Measurements from ENCODE around the gene DCAF7. TPM values are rescaled to one million over a fixed set of nuclear protein-coding genes. Genes with fewer than 3 reads are reported as not detected.

Gene DCAF7
- total RNA-seq, 1 donor from 2014 or later: 121 TPM

DNA sequence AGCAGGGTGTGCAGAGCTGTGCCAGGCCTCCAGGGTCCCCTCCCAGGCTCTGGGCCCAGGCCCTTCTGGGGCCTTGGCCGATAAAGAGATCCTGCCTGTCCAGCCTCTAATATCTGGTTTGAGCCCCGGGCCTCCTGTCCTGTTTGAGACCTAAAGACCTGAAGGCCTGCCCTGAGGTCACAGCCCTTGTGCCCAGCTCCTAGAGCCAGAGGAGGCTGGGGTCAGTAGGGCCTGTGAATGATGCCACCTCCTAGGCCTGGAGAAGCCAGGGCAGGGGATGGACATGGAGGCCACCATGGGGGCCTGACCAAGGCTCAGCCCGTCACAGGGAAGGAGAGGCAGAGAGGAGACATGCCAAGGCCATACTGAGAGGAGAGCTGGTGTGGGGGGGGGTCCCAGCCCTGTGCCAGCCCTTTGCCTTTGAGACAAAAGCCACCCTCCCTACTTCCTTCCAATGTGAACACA is 19.7 kb upstream of the DCAF7 start:
- intact Hi-C loops (cut with micrococcal nuclease): no loop called here
- Mint-ChIP-seq H3K36me3 (ENCODE audit: low read depth) (no peaks in the 10 kb centered on the region), H3K4me1 (ENCODE audit: low read depth) (no peaks in the 10 kb centered on the region), H3K4me3 (no peak overlapping the region), H3K9me3 (no peaks in the 10 kb centered on the region), H3K27me3 (ENCODE audit: insufficient read depth) (peaks cover 1% of the 10 kb centered on the region), H3K27ac (no peak overlapping the region)
- DNase-seq (ENCODE audit: low spot score): no peak

DNA sequence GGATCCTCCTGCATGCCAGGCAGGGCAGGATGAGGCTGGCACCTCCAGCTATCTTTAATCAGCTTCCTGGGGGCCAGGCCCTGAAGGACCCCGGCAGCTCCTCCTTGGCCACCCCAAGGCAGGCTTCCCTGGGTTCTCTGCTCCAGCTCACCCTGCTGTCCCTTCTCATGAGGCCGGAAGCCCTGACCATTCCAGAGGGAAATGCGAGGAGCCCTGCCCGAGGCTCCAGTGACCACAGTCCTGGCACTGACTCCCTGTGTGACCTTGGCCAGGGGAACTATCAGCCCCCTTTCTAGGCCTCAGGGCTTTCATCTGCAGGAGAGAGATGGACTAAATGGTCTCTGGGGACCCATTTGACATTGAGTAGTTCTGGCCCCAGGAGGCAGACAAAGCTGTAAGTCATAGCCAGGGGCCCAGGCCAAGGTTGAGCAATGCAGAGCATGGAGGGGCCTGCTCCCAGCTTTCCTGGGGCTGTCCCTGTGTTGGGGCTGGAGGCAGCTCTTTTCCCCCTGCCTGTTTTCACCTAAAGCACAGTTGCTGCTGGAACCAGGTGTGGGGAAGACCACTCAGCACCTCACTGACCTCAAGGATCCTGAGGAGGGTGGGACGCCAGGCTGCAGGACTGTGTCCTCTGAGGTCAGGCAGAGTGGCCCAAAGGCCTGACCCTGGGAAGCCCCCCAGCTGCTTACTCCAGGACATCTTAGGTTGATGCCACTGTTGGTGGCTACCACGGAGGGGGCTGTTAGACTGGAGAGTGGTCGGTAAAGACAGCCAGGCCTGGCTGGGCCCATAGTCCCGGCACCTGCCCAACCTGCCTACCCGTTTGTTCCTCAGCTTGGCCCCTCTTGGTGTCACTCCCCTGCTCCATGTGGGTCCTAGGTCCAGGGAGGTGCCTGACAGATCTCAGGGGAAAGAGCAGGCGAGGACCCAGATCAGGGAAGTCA is 19.0 kb upstream of the DCAF7 start:
- no peak overlapping the region for H3K4me3 Mint-ChIP-seq
- H3K27me3 Mint-ChIP-seq (ENCODE audit: insufficient read depth): peaks cover 2% of the 10 kb centered on the region
- H3K9me3 Mint-ChIP-seq: no peaks in the 10 kb centered on the region
- H3K4me1 Mint-ChIP-seq (ENCODE audit: low read depth): no peaks in the 10 kb centered on the region
- no peak for DNase-seq (ENCODE audit: low spot score)
- H3K36me3 Mint-ChIP-seq (ENCODE audit: low read depth): no peaks in the 10 kb centered on the region
- intact Hi-C loops (cut with micrococcal nuclease): no loop called here
- no peak overlapping the region for H3K27ac Mint-ChIP-seq

DNA sequence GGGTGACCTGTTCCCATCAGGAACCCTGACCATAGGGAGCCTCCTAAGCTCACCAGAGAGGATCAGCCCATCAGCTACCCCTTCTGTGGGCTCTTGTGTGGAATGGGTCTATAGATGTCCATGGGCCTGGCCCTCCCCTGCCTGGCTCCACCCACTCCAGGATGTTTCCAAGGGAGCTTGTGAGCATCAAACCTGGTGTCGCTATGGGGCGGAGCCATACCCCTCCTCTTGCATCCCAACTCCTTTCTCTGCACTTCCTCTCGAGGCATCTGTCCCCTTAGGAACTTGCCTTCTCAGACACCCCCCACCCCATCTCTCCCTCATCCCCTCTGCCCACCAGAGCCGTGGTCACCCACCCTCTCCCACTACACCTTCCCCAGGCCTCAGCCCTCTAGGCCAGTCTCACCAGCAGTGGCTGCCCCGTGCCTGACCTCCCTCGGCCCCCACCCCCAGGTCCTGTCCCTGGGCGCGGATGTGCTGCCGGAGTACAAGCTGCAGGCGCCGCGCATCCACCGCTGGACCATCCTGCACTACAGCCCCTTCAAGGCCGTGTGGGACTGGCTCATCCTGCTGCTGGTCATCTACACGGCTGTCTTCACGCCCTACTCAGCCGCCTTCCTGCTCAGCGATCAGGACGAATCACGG is 16.7 kb upstream of the DCAF7 start:
- H3K27ac Mint-ChIP-seq: no peak overlapping the region
- H3K9me3 Mint-ChIP-seq: no peaks in the 10 kb centered on the region
- no peaks in the 10 kb centered on the region for H3K4me1 Mint-ChIP-seq (ENCODE audit: low read depth)
- H3K27me3 Mint-ChIP-seq (ENCODE audit: insufficient read depth): peaks cover 14% of the 10 kb centered on the region
- H3K36me3 Mint-ChIP-seq (ENCODE audit: low read depth): no peaks in the 10 kb centered on the region
- no peak overlapping the region for H3K4me3 Mint-ChIP-seq
- intact Hi-C loops (cut with micrococcal nuclease): no loop called here
- DNase-seq (ENCODE audit: low spot score): no peak

DNA sequence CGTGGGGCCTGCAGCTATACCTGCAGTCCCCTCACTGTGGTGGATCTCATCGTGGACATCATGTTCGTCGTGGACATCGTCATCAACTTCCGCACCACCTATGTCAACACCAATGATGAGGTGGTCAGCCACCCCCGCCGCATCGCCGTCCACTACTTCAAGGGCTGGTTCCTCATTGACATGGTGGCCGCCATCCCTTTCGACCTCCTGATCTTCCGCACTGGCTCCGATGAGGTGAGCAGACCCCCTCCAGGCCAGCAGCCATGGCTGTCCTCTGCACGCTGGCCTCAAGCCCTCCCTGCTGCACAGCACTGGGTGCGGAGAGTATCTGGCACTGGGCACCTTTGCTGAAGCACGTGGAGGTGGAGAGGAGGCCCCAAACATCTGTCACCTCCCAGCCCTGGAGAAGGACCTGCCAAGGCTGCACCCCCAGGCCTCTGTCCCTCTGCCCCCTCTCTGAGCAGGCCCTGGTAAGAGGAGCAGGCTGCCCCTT is 16.2 kb upstream of the DCAF7 start:
- Mint-ChIP-seq H3K9me3 (no peaks in the 10 kb centered on the region), H3K27me3 (ENCODE audit: insufficient read depth) (peaks cover 17% of the 10 kb centered on the region), H3K36me3 (ENCODE audit: low read depth) (no peaks in the 10 kb centered on the region), H3K4me1 (ENCODE audit: low read depth) (no peaks in the 10 kb centered on the region), H3K27ac (no peak overlapping the region), H3K4me3 (no peak overlapping the region)
- DNase-seq (ENCODE audit: low spot score): no peak
- intact Hi-C loops (cut with micrococcal nuclease): no loop called here

DNA sequence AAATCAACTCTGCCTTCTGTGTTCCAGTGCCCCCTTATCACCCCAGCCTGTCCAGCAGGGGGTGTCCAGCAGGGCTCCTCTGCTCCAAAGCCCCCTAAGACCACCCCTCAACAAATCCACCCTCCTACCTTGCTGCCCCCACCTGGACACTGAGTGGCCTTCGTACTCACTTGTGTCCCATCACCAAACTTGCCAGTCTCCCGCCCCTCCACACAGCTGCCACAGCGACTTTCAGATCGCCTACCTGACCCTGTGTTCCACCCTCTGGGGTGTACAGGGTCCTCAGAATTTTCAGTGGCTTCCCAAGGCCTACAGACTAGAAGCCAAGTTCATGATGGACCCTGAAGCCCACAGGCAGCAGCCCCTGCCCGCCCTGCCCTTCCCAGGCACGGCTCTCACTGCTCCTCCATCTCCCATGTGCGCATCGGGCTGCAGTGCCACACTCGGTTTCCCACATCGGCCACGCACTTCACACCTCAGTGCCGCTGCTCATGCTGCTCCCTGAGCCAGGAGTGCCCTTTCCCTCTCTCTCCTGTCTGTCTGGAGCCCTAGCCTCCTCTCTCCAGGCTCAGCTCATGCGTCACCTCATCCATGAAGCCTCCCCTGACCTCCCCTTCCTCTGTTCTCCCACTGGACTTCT is 15.3 kb upstream of the DCAF7 start:
- no peak overlapping the region for H3K27ac Mint-ChIP-seq
- DNase-seq (ENCODE audit: low spot score): no peak
- intact Hi-C loops (cut with micrococcal nuclease): no loop called here
- H3K4me3 Mint-ChIP-seq: no peak overlapping the region
- H3K4me1 Mint-ChIP-seq (ENCODE audit: low read depth): no peaks in the 10 kb centered on the region
- H3K36me3 Mint-ChIP-seq (ENCODE audit: low read depth): no peaks in the 10 kb centered on the region
- H3K9me3 Mint-ChIP-seq: no peaks in the 10 kb centered on the region
- H3K27me3 Mint-ChIP-seq (ENCODE audit: insufficient read depth): peaks cover 25% of the 10 kb centered on the region

DNA sequence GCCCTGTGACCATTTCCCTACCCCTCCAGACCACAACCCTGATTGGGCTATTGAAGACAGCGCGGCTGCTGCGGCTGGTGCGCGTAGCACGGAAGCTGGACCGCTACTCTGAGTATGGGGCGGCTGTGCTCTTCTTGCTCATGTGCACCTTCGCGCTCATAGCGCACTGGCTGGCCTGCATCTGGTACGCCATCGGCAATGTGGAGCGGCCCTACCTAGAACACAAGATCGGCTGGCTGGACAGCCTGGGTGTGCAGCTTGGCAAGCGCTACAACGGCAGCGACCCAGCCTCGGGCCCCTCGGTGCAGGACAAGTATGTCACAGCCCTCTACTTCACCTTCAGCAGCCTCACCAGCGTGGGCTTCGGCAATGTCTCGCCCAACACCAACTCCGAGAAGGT is 14.6 kb upstream of the DCAF7 start:
- Mint-ChIP-seq H3K36me3 (ENCODE audit: low read depth) (no peaks in the 10 kb centered on the region), H3K4me1 (ENCODE audit: low read depth) (no peaks in the 10 kb centered on the region), H3K4me3 (no peak overlapping the region), H3K27me3 (ENCODE audit: insufficient read depth) (peaks cover 25% of the 10 kb centered on the region), H3K27ac (no peak overlapping the region), H3K9me3 (no peaks in the 10 kb centered on the region)
- DNase-seq (ENCODE audit: low spot score): no peak
- intact Hi-C loops (cut with micrococcal nuclease): no loop called here

DNA sequence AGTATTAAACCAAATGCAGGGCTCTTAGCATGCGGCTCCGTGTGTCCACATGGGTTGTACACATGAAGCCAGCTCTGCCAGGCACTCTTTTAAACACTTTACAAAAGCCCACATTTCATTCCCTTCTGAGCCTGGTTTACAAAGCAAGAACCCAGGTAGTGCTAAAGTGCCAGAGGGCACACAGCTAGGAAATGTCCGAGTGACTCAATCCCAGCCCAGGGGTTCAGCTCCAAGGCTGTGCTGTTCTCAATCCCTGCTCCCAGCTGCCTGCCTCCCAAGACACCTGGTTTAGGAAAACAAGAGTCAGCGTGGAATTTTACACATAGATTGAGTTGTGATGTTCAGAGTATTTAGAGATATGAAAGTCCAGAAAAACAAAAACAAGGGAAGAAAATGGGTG is 13.3 kb upstream of the DCAF7 start:
- Mint-ChIP-seq H3K27ac (no peak overlapping the region), H3K4me1 (ENCODE audit: low read depth) (no peaks in the 10 kb centered on the region), H3K9me3 (no peaks in the 10 kb centered on the region), H3K36me3 (ENCODE audit: low read depth) (no peaks in the 10 kb centered on the region), H3K27me3 (ENCODE audit: insufficient read depth) (peaks cover 25% of the 10 kb centered on the region), H3K4me3 (no peak overlapping the region)
- intact Hi-C loops (cut with micrococcal nuclease): no loop called here
- no peak for DNase-seq (ENCODE audit: low spot score)

DNA sequence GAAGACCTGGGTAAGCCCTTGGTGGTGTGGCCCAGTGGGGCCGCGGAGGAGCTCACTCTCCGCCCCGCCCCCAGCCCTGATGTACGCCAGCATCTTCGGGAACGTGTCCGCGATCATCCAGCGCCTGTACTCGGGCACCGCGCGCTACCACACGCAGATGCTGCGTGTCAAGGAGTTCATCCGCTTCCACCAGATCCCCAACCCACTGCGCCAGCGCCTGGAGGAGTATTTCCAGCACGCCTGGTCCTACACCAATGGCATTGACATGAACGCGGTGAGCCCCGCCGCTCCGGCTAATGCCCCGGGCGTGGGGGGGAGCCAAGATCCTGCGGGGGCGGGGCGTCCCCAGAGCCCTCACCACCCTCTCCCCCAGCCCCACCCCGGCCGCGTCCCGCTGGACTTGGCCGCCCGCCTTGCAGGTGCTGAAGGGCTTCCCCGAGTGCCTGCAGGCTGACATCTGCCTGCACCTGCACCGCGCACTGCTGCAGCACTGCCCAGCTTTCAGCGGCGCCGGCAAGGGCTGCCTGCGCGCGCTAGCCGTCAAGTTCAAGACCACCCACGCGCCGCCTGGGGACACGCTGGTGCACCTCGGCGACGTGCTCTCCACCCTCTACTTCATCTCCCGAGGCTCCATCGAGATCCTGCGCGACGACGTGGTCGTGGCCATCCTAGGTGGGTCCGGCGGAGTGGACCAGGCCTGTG is 12.1 kb upstream of the DCAF7 start:
- intact Hi-C loops (cut with micrococcal nuclease): no loop called here
- no peaks in the 10 kb centered on the region for H3K9me3 Mint-ChIP-seq
- peaks cover 25% of the 10 kb centered on the region for H3K27me3 Mint-ChIP-seq (ENCODE audit: insufficient read depth)
- no peak overlapping the region for H3K4me3 Mint-ChIP-seq
- no peaks in the 10 kb centered on the region for H3K36me3 Mint-ChIP-seq (ENCODE audit: low read depth)
- H3K27ac Mint-ChIP-seq: no peak overlapping the region
- H3K4me1 Mint-ChIP-seq (ENCODE audit: low read depth): no peaks in the 10 kb centered on the region
- DNase-seq (ENCODE audit: low spot score): no peak

DNA sequence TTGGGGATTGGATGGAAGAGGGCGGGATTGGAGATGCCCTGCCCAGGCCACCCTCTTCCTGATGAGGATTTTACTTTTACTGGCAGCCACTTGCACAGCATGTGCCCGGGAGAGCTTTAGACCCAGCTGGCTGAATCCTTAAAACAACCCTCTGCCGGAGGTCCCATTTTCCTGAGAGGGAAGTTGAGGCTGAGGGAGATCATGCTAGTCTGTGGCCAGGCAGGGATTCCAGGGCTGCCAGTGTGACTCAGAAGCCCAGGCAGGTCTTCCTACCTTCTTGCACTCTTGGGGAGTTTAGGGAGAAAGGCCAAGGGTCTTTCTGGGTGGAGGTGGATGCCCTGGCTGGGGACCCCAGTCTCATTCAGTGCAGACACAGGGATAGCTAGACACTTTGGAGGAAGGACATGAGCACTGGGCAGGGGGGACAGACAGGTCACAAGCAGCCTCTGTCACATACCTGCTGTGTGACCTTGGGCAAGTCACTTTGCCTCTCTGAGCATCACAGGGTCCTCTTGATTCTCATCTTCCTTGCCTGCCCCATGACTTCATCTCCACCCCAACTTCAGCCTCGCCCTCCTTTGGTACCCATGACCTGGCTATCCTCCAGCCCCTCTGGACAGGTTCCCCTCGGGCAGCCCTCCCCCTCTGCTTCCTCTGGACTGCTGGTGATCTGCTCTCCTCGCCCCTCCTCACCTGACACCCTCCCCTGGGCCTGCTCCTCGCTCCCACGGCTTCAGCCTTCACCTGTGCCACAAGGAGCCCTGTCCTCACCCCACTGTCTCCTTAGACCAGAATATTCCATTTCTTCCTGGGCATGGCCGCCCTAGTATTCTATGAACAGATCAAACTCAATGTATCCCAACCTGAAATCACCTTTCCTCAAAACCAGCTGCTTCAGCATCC is 11.3 kb upstream of the DCAF7 start:
- intact Hi-C loops (cut with micrococcal nuclease): no loop called here
- H3K4me3 Mint-ChIP-seq: no peak overlapping the region
- peaks cover 25% of the 10 kb centered on the region for H3K27me3 Mint-ChIP-seq (ENCODE audit: insufficient read depth)
- no peak overlapping the region for H3K27ac Mint-ChIP-seq
- no peaks in the 10 kb centered on the region for H3K9me3 Mint-ChIP-seq
- H3K36me3 Mint-ChIP-seq (ENCODE audit: low read depth): no peaks in the 10 kb centered on the region
- no peaks in the 10 kb centered on the region for H3K4me1 Mint-ChIP-seq (ENCODE audit: low read depth)
- DNase-seq (ENCODE audit: low spot score): no peak

DNA sequence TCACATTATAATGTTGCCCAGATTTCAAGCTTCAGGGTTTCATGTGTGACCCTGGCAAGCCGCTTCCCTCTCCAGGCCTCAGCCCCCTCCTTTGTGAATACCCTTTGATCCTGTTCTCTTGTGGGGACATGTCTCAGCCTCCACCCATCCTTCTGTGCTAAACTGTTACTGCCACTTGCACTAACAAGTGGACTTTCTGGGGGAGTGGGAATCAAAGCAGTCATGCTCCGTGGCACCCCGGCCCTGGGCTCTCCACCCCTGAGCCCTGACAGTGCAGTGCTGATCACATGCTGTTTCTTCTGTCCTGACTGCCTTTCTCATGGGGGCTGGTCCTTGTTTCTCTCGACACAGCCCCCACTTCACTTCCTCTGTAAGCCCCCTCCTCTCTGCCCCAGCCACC is 9.7 kb upstream of the DCAF7 start:
- intact Hi-C loops (cut with micrococcal nuclease): no loop called here
- Mint-ChIP-seq H3K36me3 (ENCODE audit: low read depth) (no peaks in the 10 kb centered on the region), H3K9me3 (no peaks in the 10 kb centered on the region), H3K27me3 (ENCODE audit: insufficient read depth) (peaks cover 25% of the 10 kb centered on the region), H3K27ac (no peak overlapping the region), H3K4me3 (no peak overlapping the region), H3K4me1 (ENCODE audit: low read depth) (no peaks in the 10 kb centered on the region)
- DNase-seq (ENCODE audit: low spot score): no peak

DNA sequence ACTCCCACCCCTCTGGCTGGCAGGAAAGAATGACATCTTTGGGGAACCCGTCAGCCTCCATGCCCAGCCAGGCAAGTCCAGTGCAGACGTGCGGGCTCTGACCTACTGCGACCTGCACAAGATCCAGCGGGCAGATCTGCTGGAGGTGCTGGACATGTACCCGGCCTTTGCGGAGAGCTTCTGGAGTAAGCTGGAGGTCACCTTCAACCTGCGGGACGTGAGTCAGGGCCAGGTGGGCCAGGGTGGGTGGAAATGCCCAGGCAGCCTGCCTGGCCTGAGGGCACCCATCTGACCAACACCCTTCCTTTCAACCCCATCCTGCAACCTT is 8.1 kb upstream of the DCAF7 start:
- Mint-ChIP-seq H3K36me3 (ENCODE audit: low read depth) (no peaks in the 10 kb centered on the region), H3K27ac (no peak overlapping the region), H3K9me3 (no peaks in the 10 kb centered on the region), H3K4me3 (no peak overlapping the region), H3K27me3 (ENCODE audit: insufficient read depth) (peaks cover 21% of the 10 kb centered on the region), H3K4me1 (ENCODE audit: low read depth) (no peaks in the 10 kb centered on the region)
- intact Hi-C loops (cut with micrococcal nuclease): no loop called here
- no peak for DNase-seq (ENCODE audit: low spot score)
